ENCODE measurements around the gene BICDL2. TPM values are rescaled to one million over a fixed set of nuclear protein-coding genes. Genes with fewer than 3 reads are reported as not detected.

Gene BICDL2
- polyA plus RNA-seq, 1 donor from 2014 or later, result 0.37 TPM

- no peak for TF ChIP-seq TAF1 (IDR thresholded peaks at IDR 0.05; ENCODE audit: low read depth)
- no peak for TF ChIP-seq POLR2AphosphoS5 (IDR thresholded peaks at IDR 0.05)
- no peak for TF ChIP-seq RAD21 (conservative IDR thresholded peaks at IDR 0.05)
- TF ChIP-seq, protein P1, sequence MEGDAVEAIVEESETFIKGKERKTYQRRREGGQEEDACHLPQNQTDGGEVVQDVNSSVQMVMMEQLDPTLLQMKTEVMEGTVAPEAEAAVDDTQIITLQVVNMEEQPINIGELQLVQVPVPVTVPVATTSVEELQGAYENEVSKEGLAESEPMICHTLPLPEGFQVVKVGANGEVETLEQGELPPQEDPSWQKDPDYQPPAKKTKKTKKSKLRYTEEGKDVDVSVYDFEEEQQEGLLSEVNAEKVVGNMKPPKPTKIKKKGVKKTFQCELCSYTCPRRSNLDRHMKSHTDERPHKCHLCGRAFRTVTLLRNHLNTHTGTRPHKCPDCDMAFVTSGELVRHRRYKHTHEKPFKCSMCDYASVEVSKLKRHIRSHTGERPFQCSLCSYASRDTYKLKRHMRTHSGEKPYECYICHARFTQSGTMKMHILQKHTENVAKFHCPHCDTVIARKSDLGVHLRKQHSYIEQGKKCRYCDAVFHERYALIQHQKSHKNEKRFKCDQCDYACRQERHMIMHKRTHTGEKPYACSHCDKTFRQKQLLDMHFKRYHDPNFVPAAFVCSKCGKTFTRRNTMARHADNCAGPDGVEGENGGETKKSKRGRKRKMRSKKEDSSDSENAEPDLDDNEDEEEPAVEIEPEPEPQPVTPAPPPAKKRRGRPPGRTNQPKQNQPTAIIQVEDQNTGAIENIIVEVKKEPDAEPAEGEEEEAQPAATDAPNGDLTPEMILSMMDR (IDR thresholded peaks at IDR 0.05; ENCODE audit: poor library complexity, severe bottlenecking), result no peak
- no peak for TF ChIP-seq EP300 (conservative IDR thresholded peaks at IDR 0.05; ENCODE audit: poor library complexity, severe bottlenecking)
- TF ChIP-seq, protein P2, sequence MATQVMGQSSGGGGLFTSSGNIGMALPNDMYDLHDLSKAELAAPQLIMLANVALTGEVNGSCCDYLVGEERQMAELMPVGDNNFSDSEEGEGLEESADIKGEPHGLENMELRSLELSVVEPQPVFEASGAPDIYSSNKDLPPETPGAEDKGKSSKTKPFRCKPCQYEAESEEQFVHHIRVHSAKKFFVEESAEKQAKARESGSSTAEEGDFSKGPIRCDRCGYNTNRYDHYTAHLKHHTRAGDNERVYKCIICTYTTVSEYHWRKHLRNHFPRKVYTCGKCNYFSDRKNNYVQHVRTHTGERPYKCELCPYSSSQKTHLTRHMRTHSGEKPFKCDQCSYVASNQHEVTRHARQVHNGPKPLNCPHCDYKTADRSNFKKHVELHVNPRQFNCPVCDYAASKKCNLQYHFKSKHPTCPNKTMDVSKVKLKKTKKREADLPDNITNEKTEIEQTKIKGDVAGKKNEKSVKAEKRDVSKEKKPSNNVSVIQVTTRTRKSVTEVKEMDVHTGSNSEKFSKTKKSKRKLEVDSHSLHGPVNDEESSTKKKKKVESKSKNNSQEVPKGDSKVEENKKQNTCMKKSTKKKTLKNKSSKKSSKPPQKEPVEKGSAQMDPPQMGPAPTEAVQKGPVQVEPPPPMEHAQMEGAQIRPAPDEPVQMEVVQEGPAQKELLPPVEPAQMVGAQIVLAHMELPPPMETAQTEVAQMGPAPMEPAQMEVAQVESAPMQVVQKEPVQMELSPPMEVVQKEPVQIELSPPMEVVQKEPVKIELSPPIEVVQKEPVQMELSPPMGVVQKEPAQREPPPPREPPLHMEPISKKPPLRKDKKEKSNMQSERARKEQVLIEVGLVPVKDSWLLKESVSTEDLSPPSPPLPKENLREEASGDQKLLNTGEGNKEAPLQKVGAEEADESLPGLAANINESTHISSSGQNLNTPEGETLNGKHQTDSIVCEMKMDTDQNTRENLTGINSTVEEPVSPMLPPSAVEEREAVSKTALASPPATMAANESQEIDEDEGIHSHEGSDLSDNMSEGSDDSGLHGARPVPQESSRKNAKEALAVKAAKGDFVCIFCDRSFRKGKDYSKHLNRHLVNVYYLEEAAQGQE (IDR thresholded peaks at IDR 0.05; ENCODE audit: borderline replicate concordance), result no peak
- no peak for TF ChIP-seq EZH2 (IDR thresholded peaks at IDR 0.05; ENCODE audit: borderline replicate concordance, insufficient read depth, low read length, poor library complexity, severe bottlenecking)
- TF ChIP-seq MXI1 (conservative IDR thresholded peaks at IDR 0.05; ENCODE audit: poor library complexity, severe bottlenecking), result no peak
- no peak for TF ChIP-seq SMC3 (conservative IDR thresholded peaks at IDR 0.05; ENCODE audit: poor library complexity)
Observed at GRCh38 chr16:2991566-2992261, 45.0 kb downstream of the BICDL2 start.

DNA sequence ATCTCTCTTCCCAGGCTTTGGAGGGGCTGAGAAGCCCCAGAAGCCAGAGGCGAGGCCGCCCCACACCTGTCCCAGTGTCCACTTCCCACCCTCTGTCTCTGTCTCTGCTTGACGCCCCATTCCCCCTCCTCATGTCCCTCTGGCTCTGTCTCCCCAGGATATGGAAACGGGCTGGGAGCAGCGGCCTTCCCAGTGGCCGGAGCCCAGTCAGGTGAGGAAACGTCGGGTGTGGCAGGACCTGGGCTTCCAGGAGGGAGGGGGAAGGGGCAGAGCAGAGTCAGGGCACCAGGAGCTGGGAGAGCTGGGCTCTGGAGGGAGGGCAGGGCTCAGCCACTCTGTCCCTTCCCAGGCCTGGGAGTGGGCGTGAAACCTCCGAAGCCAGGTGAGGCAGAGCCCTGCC, 45.9 kb downstream of the BICDL2 start:
- Histone ChIP-seq H3K4me3 (ENCODE audit: low read length) (no peak overlapping the region), H2AFZ (ENCODE audit: low read depth, low read length) (no peak overlapping the region), H3K27ac (ENCODE audit: low read length) (no peak overlapping the region), H3K9ac (ENCODE audit: low read length) (no peak overlapping the region), H3K9me2 (ENCODE audit: insufficient read depth, low read length) (no peaks in the 10 kb centered on the region), H3K79me2 (replicated peaks; ENCODE audit: insufficient read depth, low read length) (no peaks in the 10 kb centered on the region), H3F3A (ENCODE audit: insufficient read depth, low read length, poor library complexity, severe bottlenecking) (no peaks in the 10 kb centered on the region), H3K27me3 (ENCODE audit: insufficient read depth, low read depth, low read length) (no peaks in the 10 kb centered on the region), H3K36me3 (ENCODE audit: insufficient read depth, low read length) (no peaks in the 10 kb centered on the region), H4K20me1 (ENCODE audit: insufficient read depth) (no peaks in the 10 kb centered on the region), H3K4me2 (ENCODE audit: low read length) (no peak overlapping the region), H3K9me3 (ENCODE audit: low read length) (no peaks in the 10 kb centered on the region)
- TF ChIP-seq SMC3 (conservative IDR thresholded peaks at IDR 0.05; ENCODE audit: poor library complexity) (no peak), TAF1 (IDR thresholded peaks at IDR 0.05; ENCODE audit: low read depth) (no peak), POLR2AphosphoS5 (IDR thresholded peaks at IDR 0.05) (no peak), EZH2 (IDR thresholded peaks at IDR 0.05; ENCODE audit: borderline replicate concordance, insufficient read depth, low read length, poor library complexity, severe bottlenecking) (no peak), RAD21 (conservative IDR thresholded peaks at IDR 0.05) (no peak)
- TF ChIP-seq, protein P1 (IDR thresholded peaks at IDR 0.05; ENCODE audit: poor library complexity, severe bottlenecking), result no peak

More at GRCh38 chr16:2991566-2992261, 45.0 kb downstream of the BICDL2 start:
- Histone ChIP-seq H3K36me3 (ENCODE audit: insufficient read depth, low read length) (no peaks in the 10 kb centered on the region), H3K9ac (ENCODE audit: low read length) (no peak overlapping the region), H4K20me1 (ENCODE audit: insufficient read depth) (no peaks in the 10 kb centered on the region), H3K79me2 (replicated peaks; ENCODE audit: insufficient read depth, low read length) (no peaks in the 10 kb centered on the region), H3K27ac (ENCODE audit: low read length) (no peak overlapping the region), H3K9me3 (ENCODE audit: low read length) (no peaks in the 10 kb centered on the region), H3K27me3 (ENCODE audit: insufficient read depth, low read depth, low read length) (no peaks in the 10 kb centered on the region), H3F3A (ENCODE audit: insufficient read depth, low read length, poor library complexity, severe bottlenecking) (no peaks in the 10 kb centered on the region), H2AFZ (ENCODE audit: low read depth, low read length) (no peak overlapping the region), H3K4me3 (ENCODE audit: low read length) (no peak overlapping the region), H3K9me2 (ENCODE audit: insufficient read depth, low read length) (no peaks in the 10 kb centered on the region), H3K4me2 (ENCODE audit: low read length) (no peak overlapping the region)
